SU-DHL-6 (cell line): Measurements from ENCODE around the gene FAM237B.

Experiments
- CTCF ChIP-seq: fragments of 200-600 bp; sonication (generic); IDR thresholded peaks from one replicate; pipeline ENCODE4 v1.5.1; 2017; ENCODE audit warnings: antibody characterized with exemption, mild to moderate bottlenecking, low read length, moderate library complexity; ENCODE audit not compliant: insufficient read depth, poor library complexity, severe bottlenecking
- EZH2phosphoT487 ChIP-seq: fragments of 200-600 bp; sonication (generic), shearing (Covaris generic); conservative IDR thresholded peaks from 2 replicates; pipeline ENCODE4 v1.6.1; 2018; ENCODE audit warnings: mild to moderate bottlenecking, antibody characterized with exemption, low read length, moderate library complexity, mixed read lengths

GRCh38 chr7:90320418-90320800 lies 695 bp downstream of the FAM237B start:
- TF ChIP-seq EZH2phosphoT487 (no peak), CTCF (no peak)
